Suprapubic skin (tissue), 3 donors: Measurements from ENCODE around the gene CTNNA1.

ENCODE experiments used
- CTCF ChIP-seq, 2 donors: fragments of 200-600 bp in 1 of 2; fragments of 450-650 bp in 1 of 2; sonication (generic) in 1 of 2; IDR thresholded peaks; one replicate each; pipeline ENCODE4 v1.5.1; 2016 to 2019; ENCODE audit warnings: antibody characterized with exemption in 2 of 2, mild to moderate bottlenecking in 1 of 2, moderate library complexity in 1 of 2
- EP300 ChIP-seq: sonication (generic); formaldehyde crosslinking; IDR thresholded peaks from one replicate; pipeline ENCODE4 v1.6.1; 2017; ENCODE audit warnings: antibody characterized with exemption

- TF ChIP-seq EP300 (no peak), CTCF (IDR thresholded peaks at IDR 0.05) (no peak)
Observed at GRCh38 chr5:138943599-138944173, 190.5 kb downstream of the CTNNA1 start.
